Measurements from ENCODE around the gene PRR14. TPM values are rescaled to one million over a fixed set of nuclear protein-coding genes. Genes with fewer than 3 reads are reported as not detected.

Gene PRR14
- total and polyA plus RNA-seq, 12 donors: 9.6 to 204 (median 39.3) TPM

- whole genome bisulfite sequencing, 4 donors: 84 to 86% (median 86%) methylated on average over 12 to 14 of the region's 14 CpGs
- intact Hi-C loops (cut with DNase I): no loop called here
- no peaks in the 10 kb centered on the region for H3K4me1 ChIP-seq (replicated peaks in 1 of 2)
These were observed 19.4 kb downstream of the PRR14 start for GRCh38 chr16:30669903-30670824.

DNA sequence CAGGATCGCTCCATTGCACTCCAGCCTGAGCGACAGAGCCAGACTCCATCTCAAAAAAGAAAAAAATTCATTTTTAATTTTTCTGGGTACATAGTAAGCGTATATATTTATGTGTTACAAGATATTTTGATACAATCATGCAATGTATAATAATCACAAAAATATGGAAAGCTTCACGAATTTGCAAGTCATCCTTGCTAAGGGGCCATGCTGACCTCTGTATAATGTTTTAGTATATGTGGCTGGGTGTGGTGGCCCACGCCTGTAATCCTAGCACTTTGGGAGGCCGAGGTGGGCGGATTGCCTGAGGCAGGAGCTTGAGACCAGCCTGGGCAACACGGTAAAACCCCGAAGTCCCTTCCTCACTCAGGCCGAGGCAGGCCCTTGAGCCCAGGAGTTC is 24.4 kb downstream of the PRR14 start:
- H3K36me3 ChIP-seq (replicated peaks in 1 of 2): peaks cover 0 to 10% of the 10 kb centered on the region in 2 donors
- intact Hi-C loops (cut with DNase I): no loop called here
- no peaks in the 10 kb centered on the region for H3K27me3 ChIP-seq
- DNase-seq: no peak
- WGBS, 4 donors: 86 to 91% (median 89%) methylated on average over 10 of the region's 10 CpGs
- no peak for TF ChIP-seq CTCF (IDR thresholded peaks at IDR 0.05)
- no peak for TF ChIP-seq POLR2A (IDR thresholded peaks at IDR 0.05)
- H3K4me1 ChIP-seq (replicated peaks in 1 of 2): no peaks in the 10 kb centered on the region
- no peak overlapping the region for H3K4me3 ChIP-seq
- no peak overlapping the region for H3K27ac ChIP-seq
- no peaks in the 10 kb centered on the region for H3K9me3 ChIP-seq (replicated peaks in 1 of 3)

More at GRCh38 chr16:30669903-30670824, 19.4 kb downstream of the PRR14 start:
- TF ChIP-seq POLR2A (IDR thresholded peaks at IDR 0.05): no peak
- no peak for TF ChIP-seq CTCF (IDR thresholded peaks at IDR 0.05)
- H3K27ac ChIP-seq: no peak overlapping the region
- no peaks in the 10 kb centered on the region for H3K27me3 ChIP-seq
- H3K36me3 ChIP-seq (replicated peaks in 1 of 2): peaks cover 0 to 59% of the 10 kb centered on the region in 2 donors
- no peaks in the 10 kb centered on the region for H3K9me3 ChIP-seq (replicated peaks in 1 of 3)
- no peak overlapping the region for H3K4me3 ChIP-seq
- DNase-seq: peak in 1 of 7 donors; percentile 27

DNA sequence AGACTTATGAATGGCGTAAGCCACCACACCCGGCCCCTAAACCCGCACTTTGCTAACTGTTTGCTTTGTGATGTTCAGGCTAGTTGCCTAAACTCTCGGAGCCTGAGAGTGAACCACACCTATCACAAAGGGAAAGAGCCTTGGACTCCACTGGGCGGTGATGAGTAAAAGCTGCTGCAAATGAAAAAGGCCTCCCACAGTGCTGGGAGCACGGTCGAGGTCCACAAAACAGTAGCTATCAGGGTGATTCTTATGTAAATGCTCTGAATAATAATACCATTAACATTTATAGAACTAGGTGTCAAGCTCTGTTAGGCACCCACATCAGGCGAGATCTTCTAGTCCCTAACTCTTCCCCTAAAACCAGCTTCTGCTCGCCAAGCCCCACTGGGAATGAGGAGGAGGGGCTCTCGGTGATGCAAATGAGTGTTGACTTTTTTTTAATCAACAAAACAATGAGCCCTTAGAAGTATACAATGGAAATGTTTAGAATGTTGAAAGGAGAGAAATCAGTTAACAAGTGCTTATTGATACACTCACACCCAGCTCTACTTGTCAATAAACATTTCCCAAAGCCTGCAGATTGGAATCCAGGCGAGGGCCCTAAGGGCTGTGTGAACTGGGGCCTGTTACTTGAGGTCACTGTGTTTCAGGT is 27.3 kb downstream of the PRR14 start:
- H3K36me3 ChIP-seq (replicated peaks in 1 of 2): no peaks in the 10 kb centered on the region
- no peak overlapping the region for H3K4me3 ChIP-seq
- no peaks in the 10 kb centered on the region for H3K9me3 ChIP-seq (replicated peaks in 1 of 3)
- WGBS, 4 donors: 82 to 87% (median 85%) methylated on average over 11 of the region's 11 CpGs
- no peak overlapping the region for H3K27ac ChIP-seq
- TF ChIP-seq POLR2A (IDR thresholded peaks at IDR 0.05): no peak
- no peak for TF ChIP-seq CTCF (IDR thresholded peaks at IDR 0.05)
- DNase-seq: no peak
- H3K4me1 ChIP-seq (replicated peaks in 1 of 2): no peaks in the 10 kb centered on the region
- no peaks in the 10 kb centered on the region for H3K27me3 ChIP-seq
- intact Hi-C loops (cut with DNase I): no loop called here

- DNase-seq: no peak
- Histone ChIP-seq H3K27ac (no peak overlapping the region), H3K36me3 (replicated peaks in 1 of 2) (no peaks in the 10 kb centered on the region), H3K27me3 (no peaks in the 10 kb centered on the region), H3K9me3 (replicated peaks in 1 of 3) (no peaks in the 10 kb centered on the region), H3K4me1 (replicated peaks in 1 of 2) (no peaks in the 10 kb centered on the region), H3K4me3 (no peak overlapping the region)
- 81 to 90% (median 88%) methylated on average over 3 of the region's 3 CpGs for WGBS, 4 donors
- intact Hi-C loops (cut with DNase I): no loop called here
- TF ChIP-seq POLR2A (IDR thresholded peaks at IDR 0.05): no peak
- TF ChIP-seq CTCF (IDR thresholded peaks at IDR 0.05): no peak
These were observed 27.8 kb downstream of the PRR14 start for GRCh38 chr16:30678586-30678970.

Measured in adrenal gland (tissue), 12 donors.